MCF 10A (cell line): ENCODE results near the gene ZNF385D. TPM values are rescaled to one million over a fixed set of nuclear protein-coding genes. Genes with fewer than 3 reads are reported as not detected.

ENCODE experiments used
- BruUV-seq: library from RNA; stranded (reverse); fragments of 400-500 nt; replicated peaks from 2 replicates; lab custom pipeline; 2021; lab: Mats Ljungman, UMichigan
- CTCF ChIA-PET: fragments of 300-600 bp; sonication (Branson Sonifier 250); formaldehyde crosslinking; extraction: SDS; loops from one replicate; lab custom pipeline; 2021; ENCODE audit warnings: antibody characterized with exemption, inconsistent platforms; lab: Yijun Ruan, JAX
- POLR2A ChIA-PET: fragments of 300-600, 350-650 bp; sonication (Branson Sonifier 250); formaldehyde crosslinking; extraction: SDS; loops from one replicate; lab custom pipeline; 2020; ENCODE audit warnings: antibody characterized with exemption, inconsistent platforms; lab: Yijun Ruan, JAX
- DNase-seq: peaks from one replicate; pipeline ENCODE4 v3.0.0-alpha.2; 2018; ENCODE audit not compliant: unreplicated experiment
- H3K27ac Mint-ChIP-seq: one replicate; pipeline ENCODE4 v1.8.0; 2022; ENCODE audit warnings: mild to moderate bottlenecking, low read depth, mixed read lengths; ENCODE audit not compliant: unreplicated experiment
- H3K27me3 Mint-ChIP-seq: one replicate; pipeline ENCODE4 v1.8.0; 2022; ENCODE audit warnings: mixed read lengths; ENCODE audit not compliant: insufficient read depth, unreplicated experiment
- H3K36me3 Mint-ChIP-seq: one replicate; pipeline ENCODE4 v1.8.0; 2022; ENCODE audit warnings: mild to moderate bottlenecking, moderate library complexity, mixed read lengths; ENCODE audit not compliant: insufficient read depth, unreplicated experiment
- H3K4me1 Mint-ChIP-seq: one replicate; pipeline ENCODE4 v1.8.0; 2022; ENCODE audit warnings: mixed read lengths; ENCODE audit not compliant: insufficient read depth, unreplicated experiment
- H3K4me3 Mint-ChIP-seq: one replicate; pipeline ENCODE4 v1.8.0; 2022; ENCODE audit warnings: mild to moderate bottlenecking, moderate library complexity, mixed read lengths; ENCODE audit not compliant: unreplicated experiment
- H3K9me3 Mint-ChIP-seq: one replicate; pipeline ENCODE4 v1.8.0; 2022; ENCODE audit warnings: mixed read lengths; ENCODE audit not compliant: unreplicated experiment
- CTCF ChIP-seq: fragments of 200-600 bp; IDR thresholded peaks from one replicate; pipeline ENCODE4 v1.8.0; 2022; ENCODE audit warnings: antibody characterized with exemption, mild to moderate bottlenecking; ENCODE audit not compliant: unreplicated experiment
- intact Hi-C: fragments of 100-400 bp; cut with micrococcal nuclease; formaldehyde crosslinking; loops from 2 replicates; pipeline ENCODE4 v1.14.1; 2022
- total RNA-seq: library from RNA; stranded (reverse); gene quantifications from 2 replicates; pipeline ENCODE4 v1.2.3, GENCODE V29; 2022

The ZNF385D gene
- total RNA-seq, 1 experiment from 2014 or later, result 1.5 TPM

DNA sequence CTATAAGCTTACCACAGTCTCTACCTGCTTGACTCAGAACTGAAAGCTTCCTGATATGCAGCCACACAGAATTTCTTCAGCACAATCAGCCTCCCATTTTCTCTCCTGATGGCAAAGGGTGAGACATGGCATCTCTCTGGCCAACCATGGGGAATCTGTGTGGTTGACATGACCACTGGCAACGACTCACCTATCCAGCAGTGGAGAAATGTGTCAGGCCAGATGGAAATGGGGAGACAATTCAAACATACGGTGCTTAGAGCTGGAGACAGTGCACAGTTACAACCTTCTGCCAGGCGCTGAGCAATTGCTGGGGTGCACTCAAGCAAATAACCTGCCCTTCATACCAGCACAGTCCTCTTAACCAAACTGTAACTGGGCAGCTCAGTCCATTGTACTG lies 3.6 kb downstream of the ZNF385D start:
- Mint-ChIP-seq H3K9me3 (no peaks in the 10 kb centered on the region), H3K4me3 (no peak overlapping the region), H3K36me3 (no peaks in the 10 kb centered on the region), H3K27ac (no peak overlapping the region), H3K4me1 (peaks cover 10% of the 10 kb centered on the region), H3K27me3 (no peaks in the 10 kb centered on the region)
- ChIA-PET POLR2A (interaction anchor here (0.7 kb wide), 1 partner anchor 146 kb away, joined by 3 read pairs; no protein-coding TSS in a partner anchor), CTCF (interaction anchor here (0.6 to 1.4 kb wide), 3 partner anchors 147 to 1194 kb away, joined by 3 to 7 read pairs (median 5); no protein-coding TSS in a partner anchor)
- intact Hi-C loops, result no loop called here
- TF ChIP-seq CTCF, result no peak
- no peak for DNase-seq
- no TSS peak for BruUV-seq

GRCh38 chr3:21745966-21746365 lies 5.0 kb downstream of the ZNF385D start:
- Mint-ChIP-seq H3K27ac (no peak overlapping the region), H3K9me3 (no peaks in the 10 kb centered on the region), H3K36me3 (no peaks in the 10 kb centered on the region), H3K4me3 (no peak overlapping the region), H3K4me1 (peaks cover 10% of the 10 kb centered on the region), H3K27me3 (no peaks in the 10 kb centered on the region)
- no TSS peak for BruUV-seq
- ChIA-PET CTCF (interaction anchor here (1.0 kb wide), 1 partner anchor 149 kb away, joined by 3 read pairs; no protein-coding TSS in a partner anchor), POLR2A (interaction anchor here (0.5 kb wide), 1 partner anchor 214 kb away, joined by 3 read pairs; no protein-coding TSS in a partner anchor)
- intact Hi-C loops, result no loop called here
- no peak for TF ChIP-seq CTCF
- DNase-seq, result no peak

GRCh38 chr3:21744793-21745192 lies 6.2 kb downstream of the ZNF385D start:
- no peak for DNase-seq
- no peak overlapping the region for H3K4me3 Mint-ChIP-seq
- no peak for TF ChIP-seq CTCF
- BruUV-seq, result no TSS peak
- H3K36me3 Mint-ChIP-seq, result no peaks in the 10 kb centered on the region
- H3K4me1 Mint-ChIP-seq, result peaks cover 2% of the 10 kb centered on the region
- H3K27me3 Mint-ChIP-seq, result no peaks in the 10 kb centered on the region
- no peak overlapping the region for H3K27ac Mint-ChIP-seq
- ChIA-PET CTCF (interaction anchor here (0.7 kb wide), 2 partner anchors 21 to 105 kb away, joined by 4 read pairs; no protein-coding TSS in a partner anchor), POLR2A (no interaction called here)
- H3K9me3 Mint-ChIP-seq, result no peaks in the 10 kb centered on the region
- intact Hi-C loops, result no loop called here

DNA sequence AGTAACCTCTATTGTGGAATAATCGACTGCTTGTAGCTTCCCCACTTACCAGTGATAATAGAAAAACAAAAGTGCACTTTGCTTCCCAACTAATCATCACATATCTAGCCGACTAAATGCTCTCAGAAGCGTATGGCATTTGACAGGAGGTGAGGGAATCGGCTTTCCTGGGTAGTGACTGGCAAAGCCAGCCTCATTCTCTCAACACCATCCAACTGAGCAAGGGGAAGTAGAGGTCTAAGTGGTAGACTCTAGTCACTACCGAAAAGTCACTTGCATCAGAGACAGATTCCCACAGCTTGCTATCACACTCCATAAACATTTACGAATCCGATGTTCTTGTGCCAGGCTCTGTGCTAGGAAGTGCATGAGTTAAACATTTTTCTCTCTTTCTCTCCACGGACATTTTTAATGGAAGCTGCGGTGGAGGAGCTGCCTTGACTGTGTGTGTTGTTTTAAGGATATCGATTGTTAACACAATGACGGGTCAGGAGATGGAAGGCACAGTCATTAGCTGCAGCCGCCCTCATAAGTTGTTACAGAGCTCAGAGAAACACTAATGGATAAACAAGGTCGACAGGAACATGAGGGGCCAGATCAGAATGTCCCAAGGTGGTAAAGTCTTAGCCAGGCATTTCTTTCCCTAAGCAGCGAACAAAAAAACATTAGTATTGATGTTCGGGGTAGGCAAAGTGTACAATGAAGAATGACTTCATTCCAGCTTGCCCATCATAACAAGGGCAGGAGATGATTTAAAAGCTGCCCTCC lies 11.9 kb downstream of the ZNF385D start:
- Mint-ChIP-seq H3K4me3 (no peak overlapping the region), H3K27ac (no peak overlapping the region), H3K36me3 (no peaks in the 10 kb centered on the region), H3K9me3 (no peaks in the 10 kb centered on the region), H3K4me1 (no peaks in the 10 kb centered on the region), H3K27me3 (no peaks in the 10 kb centered on the region)
- CTCF ChIA-PET, result interaction anchor here (0.6 to 1.5 kb wide), 3 partner anchors 10 to 382 kb away, joined by 3 to 4 read pairs (median 3); no protein-coding TSS in a partner anchor
- no peak for DNase-seq
- TF ChIP-seq CTCF, result no peak
- intact Hi-C loops, result no loop called here
- no TSS peak for BruUV-seq
- POLR2A ChIA-PET, result no interaction called here
